ENCODE results near the gene PPIL3.

PPIL3 gene

DNA sequence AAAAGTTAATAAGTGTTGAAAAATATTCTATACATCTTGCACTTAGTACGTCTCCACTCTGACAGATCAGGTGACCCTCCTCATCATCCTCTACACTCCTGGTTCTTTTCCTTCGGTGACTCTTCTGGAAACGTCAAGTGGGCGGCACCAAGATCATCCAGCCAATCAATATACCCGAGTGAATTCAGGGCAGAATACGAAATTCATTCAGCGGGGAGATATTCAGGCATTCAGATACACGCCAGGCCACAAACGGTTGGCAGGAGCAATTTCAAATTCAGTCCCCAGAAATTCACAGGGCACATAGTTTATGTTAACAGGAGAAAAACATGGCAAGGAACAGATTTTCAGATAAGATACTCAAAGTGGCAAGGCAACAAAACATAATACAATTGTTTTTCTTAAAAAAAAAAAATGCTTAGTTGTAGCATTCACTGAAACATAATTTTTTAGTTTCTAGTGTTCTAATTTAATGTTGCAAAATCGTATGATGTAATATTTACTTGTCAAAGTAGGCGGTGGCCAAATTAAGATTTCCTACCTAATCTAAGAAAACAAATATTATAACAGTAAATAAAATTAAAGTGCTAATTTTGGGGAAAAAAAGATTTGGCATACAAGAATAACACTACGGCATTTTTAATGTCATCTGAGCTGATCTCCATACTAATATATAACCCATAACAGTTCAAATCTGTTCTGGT lies 28.6 kb downstream of the PPIL3 start:
- no peak for DNase-seq

- no peak for DNase-seq
Measured at GRCh38 chr2:200856806-200857205, 32.1 kb downstream of the PPIL3 start.

GRCh38 chr2:200852605-200853004 lies 36.3 kb downstream of the PPIL3 start:
- DNase-seq, result no peak

DNA sequence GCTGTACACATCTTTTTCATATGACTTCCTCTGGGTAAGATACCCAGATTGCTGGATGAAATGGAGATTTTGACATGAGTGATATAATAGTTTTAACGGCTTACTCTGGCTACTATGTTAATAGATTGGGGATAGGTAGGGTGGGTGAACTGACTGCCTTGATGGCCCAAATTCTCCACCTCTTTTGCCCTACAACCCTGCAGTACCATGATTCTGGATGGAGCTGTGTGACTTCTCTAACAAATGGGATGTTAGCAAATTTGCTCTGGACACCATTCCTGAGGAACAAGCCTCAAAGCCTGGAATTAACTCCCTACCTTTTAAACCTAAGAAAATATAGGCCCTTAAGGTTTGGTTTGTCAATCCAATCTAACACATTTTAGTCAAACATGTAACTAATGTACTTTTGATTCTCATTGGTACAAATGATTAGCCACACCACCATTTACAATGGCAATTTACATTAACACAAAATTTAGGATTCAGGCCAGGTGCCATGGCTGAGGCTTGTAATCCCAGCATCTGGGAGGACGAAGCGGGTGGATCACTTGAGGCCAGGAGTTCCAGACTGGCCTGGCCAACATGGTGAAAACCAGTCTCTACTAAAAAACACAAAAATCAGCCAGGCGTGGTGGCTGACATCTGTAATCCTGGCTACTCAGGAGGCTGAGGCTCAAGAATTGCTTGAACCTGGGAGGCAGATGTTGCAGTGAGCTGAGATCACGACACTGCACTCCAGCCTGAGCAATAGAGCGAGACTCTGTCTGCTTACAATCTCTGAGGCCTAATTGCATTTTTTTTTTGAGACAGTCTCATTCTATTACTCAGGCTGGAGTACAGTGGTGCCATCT lies 37.3 kb downstream of the PPIL3 start:
- no peak for DNase-seq

- no peak for DNase-seq
Measured at GRCh38 chr2:200850512-200851256, 38.2 kb downstream of the PPIL3 start.

- DNase-seq, result no peak
Measured at GRCh38 chr2:200847939-200848338, 40.9 kb downstream of the PPIL3 start.

DNA sequence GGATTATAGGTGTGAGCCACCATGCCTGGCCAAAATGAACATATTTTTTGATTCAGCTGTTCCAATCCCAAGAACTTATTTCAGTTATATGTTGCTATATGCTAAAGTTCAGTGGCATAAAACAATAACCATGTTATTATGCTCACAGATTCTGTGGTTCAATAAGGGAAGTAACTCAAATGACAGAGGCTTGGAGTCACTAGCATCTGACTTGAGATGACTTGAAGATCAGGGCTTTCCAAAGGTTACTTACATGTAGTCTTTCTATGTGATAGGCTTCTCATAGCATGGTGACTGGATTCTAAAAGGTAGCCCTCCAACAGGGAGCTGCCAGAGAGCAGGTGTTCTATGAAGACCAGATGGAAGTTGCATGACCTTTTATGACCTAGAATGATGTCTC lies 41.6 kb downstream of the PPIL3 start:
- no peak for DNase-seq

GRCh38 chr2:200845669-200846325 lies 43.1 kb downstream of the PPIL3 start:
- DNase-seq, result no peak

- DNase-seq, result no peak
Measured at GRCh38 chr2:200845194-200845593, 43.7 kb downstream of the PPIL3 start.

- no peak for DNase-seq
Measured at GRCh38 chr2:200843993-200844948, 44.6 kb downstream of the PPIL3 start.

GRCh38 chr2:200839513-200839912 lies 49.4 kb downstream of the PPIL3 start:
- no peak for DNase-seq

DNA sequence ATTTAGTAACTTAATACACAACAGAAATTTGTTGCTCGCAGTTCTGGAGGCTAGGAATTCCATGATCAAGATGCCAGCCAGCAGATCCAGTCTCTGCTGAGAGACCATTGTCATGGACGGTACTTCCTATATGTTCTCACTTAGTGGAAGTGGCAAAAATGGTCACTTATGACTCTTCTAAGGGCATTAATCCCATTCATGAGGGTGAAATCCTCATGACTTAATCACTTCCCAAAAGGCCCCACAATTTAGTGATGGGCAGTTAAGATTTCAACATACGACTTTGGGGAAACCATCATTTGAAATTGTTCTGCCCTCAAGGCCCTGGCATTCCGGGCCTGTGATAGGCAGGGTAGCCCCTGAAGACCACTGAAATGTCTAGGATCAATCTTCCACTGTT lies 54.2 kb downstream of the PPIL3 start:
- DNase-seq, result no peak

DNA sequence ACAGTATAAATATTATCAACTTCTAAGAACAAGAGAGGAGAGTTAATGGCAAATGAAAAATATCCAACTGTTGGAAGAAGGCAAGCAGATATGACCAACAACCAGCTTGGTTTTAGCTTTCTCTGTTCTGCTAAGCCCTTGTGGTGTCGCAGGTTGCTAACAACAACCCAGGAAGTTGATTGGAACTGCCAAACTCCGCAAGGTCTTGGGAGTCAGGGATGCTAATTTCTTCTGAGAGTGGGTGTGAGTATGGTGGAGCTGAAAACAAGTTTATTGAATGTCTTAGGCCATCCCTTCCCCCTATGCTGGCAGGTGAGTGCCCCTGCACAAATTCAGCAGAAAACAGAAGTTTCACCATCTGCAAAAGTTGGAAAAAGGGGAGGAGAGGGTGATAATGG lies 59.6 kb downstream of the PPIL3 start:
- DNase-seq, result no peak

- DNase-seq, result no peak
Measured at GRCh38 chr2:200828572-200829257, 60.2 kb downstream of the PPIL3 start.

GRCh38 chr2:200828104-200828503 lies 60.8 kb downstream of the PPIL3 start:
- DNase-seq, result no peak

DNA sequence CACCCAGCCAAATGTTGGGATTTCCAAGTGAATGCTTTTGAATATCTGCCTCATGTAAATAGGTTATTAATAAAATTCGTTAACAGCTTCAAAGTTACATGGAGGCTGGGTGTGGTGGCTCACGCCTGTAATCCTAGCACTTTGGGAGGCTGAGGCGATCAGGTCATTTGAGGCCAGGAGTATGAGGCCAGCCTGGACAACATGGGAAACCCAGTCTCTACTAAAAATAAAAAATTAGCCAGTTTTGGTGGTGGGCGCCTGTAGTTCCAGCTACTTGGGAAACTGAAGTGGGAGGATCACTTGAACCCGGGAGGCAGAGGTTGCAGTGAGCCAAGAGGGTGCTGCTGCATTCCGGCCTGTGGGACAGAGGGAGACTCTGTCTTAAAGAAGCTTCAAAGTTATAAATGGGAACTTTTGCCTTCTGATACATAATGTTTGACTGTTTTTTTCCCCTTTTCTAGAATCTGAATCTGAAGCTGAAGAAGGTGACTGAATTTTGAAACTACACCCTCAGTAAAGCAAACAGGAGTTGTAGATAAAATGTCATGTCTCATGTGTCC lies 67.1 kb downstream of the PPIL3 start:
- no peak for DNase-seq

Data from stimulated activated CD4-positive, alpha-beta T cell treated with anti-CD3 and anti-CD28 coated beads, Interleukin-2, amount 100 ng/mL, for 48 hours (primary cell).